Stimulated activated CD8-positive, alpha-beta memory T cell treated with anti-CD3 and anti-CD28 coated beads, Interleukin-2, amount 100 ng/mL, for 48 hours (primary cell): ENCODE measurements around the gene PRCP.

Experiments used
- DNase-seq, 2 donors: peaks; one replicate each; pipeline ENCODE4 v3.0.0-alpha.2; 2020; ENCODE audit warnings: low read depth in 2 of 2

The PRCP gene

DNA sequence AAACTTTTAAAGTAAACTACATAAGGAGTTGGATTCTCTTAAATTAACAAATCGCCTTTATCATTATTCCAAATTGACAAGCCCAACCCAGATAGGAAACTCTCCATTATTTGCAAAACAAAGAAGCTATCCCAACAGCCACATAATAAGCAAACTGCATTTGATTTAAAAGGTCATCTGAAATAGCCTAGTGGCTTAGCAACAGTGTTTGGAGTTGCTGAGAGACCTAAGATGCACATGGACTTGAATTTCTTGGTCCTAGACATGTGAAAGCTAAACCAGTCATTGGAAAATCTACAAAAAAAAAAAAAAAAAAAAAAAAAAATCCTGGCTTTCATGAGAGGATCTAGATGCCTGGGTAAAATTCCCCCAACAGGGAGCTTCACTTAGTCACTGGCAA is 69.5 kb downstream of the PRCP start:
- no peak for DNase-seq

GRCh38 chr11:82829101-82829500 is 71.1 kb downstream of the PRCP start:
- no peak for DNase-seq

GRCh38 chr11:82828472-82828871 is 71.8 kb downstream of the PRCP start:
- DNase-seq: no peak

GRCh38 chr11:82826526-82826925 is 73.7 kb downstream of the PRCP start:
- DNase-seq: no peak

GRCh38 chr11:82823647-82824619 is 76.3 kb downstream of the PRCP start:
- no peak for DNase-seq

DNA sequence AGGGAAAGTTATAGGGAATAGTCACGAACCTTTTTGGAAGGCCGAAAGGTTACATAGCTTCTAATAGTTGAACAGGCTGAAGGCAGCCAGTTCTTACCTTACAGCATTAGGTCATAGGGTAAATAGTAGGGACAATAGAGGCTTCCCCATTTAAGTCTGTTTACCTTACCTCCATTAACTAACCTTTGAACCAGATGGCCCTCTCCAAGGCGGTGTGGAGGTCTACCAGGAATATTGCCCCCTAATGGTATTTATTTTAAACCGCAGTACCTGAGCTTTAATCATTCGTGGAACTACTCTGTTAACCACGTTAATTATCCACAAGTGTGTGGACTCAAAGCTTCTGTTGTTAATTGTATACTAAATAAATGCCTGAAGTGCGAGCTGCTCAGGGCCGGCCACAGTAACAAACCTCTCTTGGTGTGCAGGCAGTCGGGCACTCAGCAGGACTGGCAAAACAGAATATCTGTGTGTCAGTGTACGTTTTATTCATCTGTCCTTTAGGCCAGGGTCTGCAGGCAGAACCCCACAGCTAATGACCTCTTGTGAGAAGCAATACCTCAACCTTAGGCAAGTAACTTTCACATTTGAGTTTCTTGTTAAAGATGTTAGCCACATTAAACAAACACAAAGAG is 81.7 kb downstream of the PRCP start:
- no peak for DNase-seq

- DNase-seq: no peak
Observed at GRCh38 chr11:82815406-82815805, 84.8 kb downstream of the PRCP start.

DNA sequence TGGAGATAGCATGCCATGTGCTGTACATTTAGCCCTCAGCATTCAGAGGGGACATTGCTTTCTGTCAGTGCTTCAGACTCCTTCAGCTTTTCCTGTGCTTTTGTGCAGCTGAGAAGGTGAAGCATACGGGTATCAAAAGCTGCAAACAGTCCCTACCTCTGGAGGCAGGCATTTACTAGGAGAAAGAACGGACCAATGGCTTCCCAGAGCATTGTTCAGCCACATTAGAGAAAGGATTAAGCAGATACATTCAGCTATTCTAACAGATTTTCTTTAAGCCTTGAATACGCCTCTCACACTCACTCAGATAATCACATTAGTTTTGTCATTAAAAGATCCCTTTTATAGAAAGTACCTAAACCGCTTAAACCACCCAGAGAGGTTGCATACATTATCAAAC is 85.9 kb downstream of the PRCP start:
- no peak for DNase-seq

DNA sequence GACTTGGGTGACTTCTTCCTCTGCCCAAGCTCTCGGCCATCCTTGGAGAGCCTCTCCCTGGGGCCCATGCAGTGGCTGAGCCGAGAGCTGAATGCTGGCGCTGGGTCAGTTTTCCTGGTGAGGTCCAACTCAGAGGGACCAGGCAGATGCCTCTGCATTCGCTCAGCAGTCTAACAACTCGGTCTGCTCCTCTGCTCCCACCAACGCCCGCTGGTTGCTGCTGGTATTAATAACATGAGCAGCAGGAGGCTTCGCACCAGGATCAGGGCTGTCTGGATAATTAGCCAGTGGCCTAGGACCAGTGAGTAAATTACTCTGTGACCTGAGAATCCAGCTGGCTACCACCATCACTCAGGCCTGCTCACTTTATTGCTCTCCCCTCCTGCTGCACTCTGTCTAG is 88.9 kb downstream of the PRCP start:
- DNase-seq: no peak

DNA sequence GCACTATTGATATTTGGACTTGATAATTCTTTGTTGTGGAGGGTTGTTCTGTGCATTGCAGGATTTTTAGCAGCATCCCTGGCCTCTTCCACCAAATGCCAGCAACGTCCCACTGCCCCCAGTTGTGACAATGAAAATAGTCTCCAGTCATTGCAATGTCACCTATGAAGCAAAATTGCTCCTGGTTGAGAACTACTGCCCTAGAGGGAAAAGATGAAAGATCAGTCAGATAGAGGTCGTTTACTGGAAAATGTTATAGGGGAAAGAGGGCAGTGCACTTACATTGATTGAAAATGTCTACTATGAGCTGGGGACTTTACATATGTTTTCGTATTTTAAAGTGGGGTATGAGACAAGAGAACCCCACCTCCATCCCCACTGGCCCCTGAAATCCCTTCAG is 89.5 kb downstream of the PRCP start:
- DNase-seq: no peak

DNA sequence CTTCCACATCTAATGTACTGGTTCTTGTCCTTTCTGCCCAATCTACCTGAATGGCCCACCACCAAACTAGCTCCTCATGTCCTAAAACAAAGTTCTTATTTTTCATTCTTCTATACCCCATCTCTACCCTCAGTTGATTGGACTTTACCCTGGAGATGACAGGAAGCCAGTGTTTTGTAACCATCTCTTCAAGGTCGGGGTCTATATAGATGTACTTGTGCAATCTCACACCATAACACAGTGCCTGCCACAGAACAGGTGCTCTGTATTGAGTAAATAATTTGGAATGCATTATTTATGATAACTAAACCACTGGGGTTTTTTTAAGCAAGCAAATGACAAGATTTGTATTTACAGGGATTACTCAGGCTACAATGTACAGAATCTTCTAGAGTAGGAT is 89.9 kb downstream of the PRCP start:
- no peak for DNase-seq

DNA sequence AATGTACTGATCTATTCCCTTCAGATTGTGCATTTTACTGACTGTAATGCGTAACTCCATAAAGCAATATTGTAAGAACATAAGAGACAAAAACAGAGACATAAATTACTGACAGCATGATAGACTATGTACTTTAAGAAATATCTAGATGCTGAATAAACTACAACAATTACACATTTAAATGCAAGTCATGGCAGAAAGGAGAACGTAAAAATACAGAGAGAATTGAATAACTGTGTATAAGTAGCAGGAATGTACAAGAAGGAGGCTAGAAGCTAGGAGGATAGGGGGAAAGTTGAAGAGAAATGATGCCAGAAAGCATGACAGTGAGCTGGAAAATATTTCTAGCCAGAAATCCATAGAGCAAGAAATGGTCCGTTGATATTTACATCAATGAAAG is 92.6 kb downstream of the PRCP start:
- no peak for DNase-seq

- DNase-seq: no peak
Observed at GRCh38 chr11:82802710-82803109, 97.5 kb downstream of the PRCP start.

DNA sequence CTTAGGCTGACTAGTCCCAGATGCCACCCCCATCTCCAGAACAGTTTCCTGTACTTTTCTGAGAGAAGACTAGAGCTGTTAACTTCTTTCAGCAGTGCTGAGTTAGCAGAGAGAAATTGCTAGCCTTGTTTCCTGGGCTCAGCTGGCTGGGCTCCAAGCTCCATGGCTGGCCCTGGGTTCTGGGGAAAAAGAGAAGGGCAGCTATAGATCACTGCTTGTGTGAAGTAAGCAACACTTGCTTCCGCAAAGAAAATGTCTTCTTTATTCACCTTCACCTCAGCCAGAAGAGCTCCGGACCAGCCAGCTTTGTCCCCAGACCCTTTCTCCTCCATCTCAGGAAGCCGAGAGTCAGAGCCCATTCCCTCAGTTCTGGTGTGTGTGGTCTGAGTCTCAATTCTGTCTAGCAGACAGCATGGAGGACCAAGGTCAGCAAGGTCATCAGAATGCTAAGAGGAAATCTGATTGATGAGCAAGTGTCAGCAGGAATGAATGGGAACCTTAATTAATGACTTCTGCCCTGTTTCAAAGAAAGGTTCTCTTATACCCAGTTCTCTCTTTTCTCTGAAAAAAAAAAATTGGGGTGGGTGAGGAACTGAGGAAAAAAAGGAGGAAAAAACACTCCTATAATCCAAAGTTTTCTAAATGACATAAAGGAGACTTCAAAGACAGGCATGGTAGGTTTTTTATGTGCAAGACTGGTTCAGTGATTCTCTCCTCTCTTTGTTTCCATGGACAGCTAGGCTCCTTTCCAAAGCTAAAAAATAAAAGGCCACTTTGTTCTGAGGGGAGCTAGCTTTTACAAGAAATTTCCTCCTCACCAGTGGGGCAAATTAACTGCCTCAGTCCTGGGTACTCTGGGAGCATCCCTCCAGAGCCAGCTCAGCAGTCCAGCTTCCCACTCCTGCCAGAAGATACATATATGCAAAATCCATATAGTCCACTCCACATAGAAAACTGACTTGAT is 103.0 kb downstream of the PRCP start:
- no peak for DNase-seq

GRCh38 chr11:82794490-82794889 is 105.7 kb downstream of the PRCP start:
- no peak for DNase-seq

DNA sequence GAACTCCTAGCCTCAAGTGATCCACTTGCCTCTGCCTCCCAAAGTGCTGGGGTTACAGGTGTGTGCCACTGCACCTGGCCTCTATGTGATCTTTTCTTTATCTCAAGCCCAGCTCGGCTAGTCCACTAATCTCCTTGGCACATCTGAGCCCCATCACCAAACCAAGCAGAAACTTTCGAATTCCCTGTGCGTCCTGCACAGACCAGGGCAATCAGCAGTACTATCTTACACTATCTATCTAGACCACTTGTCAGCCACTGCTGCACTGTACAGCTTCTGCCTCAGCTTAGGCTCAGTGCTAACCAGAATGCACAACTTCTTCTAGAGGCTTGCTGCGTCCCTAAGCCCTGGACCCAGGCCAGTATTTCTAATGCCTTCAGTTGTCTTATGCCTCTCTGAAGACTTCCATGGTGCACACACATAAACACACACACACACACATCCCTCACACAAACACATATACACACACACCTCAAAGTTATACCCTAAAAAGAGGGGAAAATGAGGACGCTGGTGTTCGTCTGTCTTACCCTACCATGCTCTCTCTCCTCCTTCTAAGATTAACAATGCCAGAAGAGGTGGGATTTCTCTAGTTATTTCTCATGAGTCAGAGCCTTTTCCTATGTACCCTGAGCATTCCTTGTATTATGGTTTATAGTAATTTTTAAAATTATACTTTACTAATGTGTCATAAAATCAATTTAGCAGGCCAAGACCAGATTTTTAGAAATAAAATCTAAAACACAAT is 107.2 kb downstream of the PRCP start:
- no peak for DNase-seq

DNA sequence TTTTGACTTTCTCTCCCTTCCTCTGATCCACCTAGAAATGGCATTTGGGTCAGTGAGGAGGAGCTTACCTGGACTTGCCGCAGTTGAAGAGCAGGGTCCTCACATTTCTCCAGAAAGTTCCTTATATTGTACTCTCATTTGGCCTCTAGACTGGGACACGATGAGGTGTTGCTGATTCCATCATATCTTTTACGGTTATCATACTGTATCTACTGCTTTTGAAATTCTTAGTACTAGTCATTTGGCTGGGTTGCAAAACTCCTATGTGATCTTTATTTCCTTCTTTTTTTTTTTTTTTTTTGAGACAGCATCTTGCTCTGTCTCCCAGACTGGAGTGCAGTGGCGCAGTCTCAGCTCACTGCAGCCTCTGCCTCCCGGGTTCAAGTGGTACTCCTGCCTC is 107.9 kb downstream of the PRCP start:
- no peak for DNase-seq

DNA sequence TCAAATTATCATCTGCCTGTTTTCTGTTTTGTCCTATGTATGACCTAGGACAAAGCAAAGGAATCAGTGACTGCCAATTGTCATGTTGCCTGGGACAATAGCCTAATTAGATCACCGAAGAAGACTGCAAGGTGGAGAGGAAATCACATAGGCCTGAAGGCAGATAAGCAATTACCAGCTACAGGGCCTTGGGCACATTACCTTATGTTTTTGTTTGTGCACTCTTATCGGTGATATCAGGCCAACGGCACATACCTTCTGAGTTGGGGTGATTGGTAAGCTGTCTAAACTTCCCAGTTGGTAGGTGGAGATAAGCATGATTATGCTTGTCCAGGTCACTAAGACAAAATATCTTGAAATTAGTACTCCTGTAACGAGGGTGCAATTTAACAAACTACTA is 108.5 kb downstream of the PRCP start:
- no peak for DNase-seq

DNA sequence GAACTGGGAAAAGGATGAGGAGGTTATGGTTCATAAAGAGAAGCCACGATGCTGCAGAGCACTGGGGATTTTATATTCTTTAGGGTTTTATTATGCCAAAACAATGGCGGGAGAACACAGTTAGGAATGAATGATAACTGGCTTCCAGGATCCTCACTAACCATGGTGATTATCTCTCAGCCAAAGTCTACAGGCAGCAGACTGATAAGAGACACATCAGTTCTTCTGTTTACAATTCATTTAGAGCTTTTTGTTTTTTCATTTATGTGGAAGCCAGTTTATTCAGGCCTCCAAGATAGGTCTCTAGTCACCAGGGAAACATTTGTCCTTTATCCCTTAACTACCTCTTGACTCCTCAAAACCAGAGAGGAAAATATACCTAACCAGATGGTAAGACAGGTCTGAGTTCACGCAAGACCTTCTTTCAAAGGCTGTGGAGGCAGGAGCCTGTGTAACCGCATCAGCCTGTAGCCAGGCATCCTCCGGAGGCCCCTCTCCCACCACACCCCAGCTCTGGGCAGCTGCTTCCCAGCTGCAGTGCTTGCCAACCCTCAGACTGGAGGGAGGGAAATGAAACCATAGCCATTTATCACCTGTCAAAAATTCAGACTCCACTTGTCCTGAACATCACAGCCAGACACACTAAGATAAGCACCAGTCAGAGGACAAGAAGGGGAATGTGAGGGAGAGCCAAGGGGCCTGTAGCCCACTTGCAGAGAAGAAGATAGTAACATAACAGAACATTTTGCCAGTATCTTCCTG is 109.3 kb downstream of the PRCP start:
- no peak for DNase-seq

GRCh38 chr11:82787981-82788380 is 112.2 kb downstream of the PRCP start:
- DNase-seq: no peak

GRCh38 chr11:82786836-82787235 is 113.4 kb downstream of the PRCP start:
- DNase-seq: no peak
